ENCODE measurements around the gene LSM12. TPM values are rescaled to one million over a fixed set of nuclear protein-coding genes. Genes with fewer than 3 reads are reported as not detected.

The LSM12 gene
- polyA plus RNA-seq, result 10 to 100 TPM; 24.8 to 36.4 (median 28.2) TPM
- long read RNA-seq, donor 1, result 0 reads
- long read RNA-seq, donor 2, transcript LSM12-201 (5 exons, 2,308 nt), result major isoform, 15 of 23 reads
- long read RNA-seq, donor 2, partial matches to known transcripts, result 0 of 23 reads
- long read RNA-seq, donor 2, other reads (novel, unspliced or antisense), result 7 of 23 reads
- long read RNA-seq, donor 3, transcript LSM12-201 (5 exons, 2,308 nt), result major isoform, 17 of 17 reads
- long read RNA-seq, donor 3, partial matches to known transcripts, result 0 of 17 reads
- long read RNA-seq, donor 3, other reads (novel, unspliced or antisense), result 0 of 17 reads
- long read RNA-seq, donor 4, result 0 reads
- long read RNA-seq, donor 5, transcript LSM12-201 (5 exons, 2,308 nt), result major isoform, 8 of 11 reads
- long read RNA-seq, donor 5, partial matches to known transcripts, result 0 of 11 reads
- long read RNA-seq, donor 5, other reads (novel, unspliced or antisense), result 0 of 11 reads
- long read RNA-seq, donor 6, transcript LSM12-201 (5 exons, 2,308 nt), result major isoform, 17 of 17 reads
- long read RNA-seq, donor 6, partial matches to known transcripts, result 0 of 17 reads
- long read RNA-seq, donor 6, other reads (novel, unspliced or antisense), result 0 of 17 reads
- long read RNA-seq, donor 7, transcript LSM12-201 (5 exons, 2,308 nt), result major isoform, 35 of 37 reads
- long read RNA-seq, donor 7, partial matches to known transcripts, result 0 of 37 reads
- long read RNA-seq, donor 7, other reads (novel, unspliced or antisense), result 0 of 37 reads
- long read RNA-seq, donor 8, partial matches to known transcripts, result 0 of 1 reads
- long read RNA-seq, donor 8, other reads (novel, unspliced or antisense), result 0 of 1 reads
- long read RNA-seq, donor 9, partial matches to known transcripts, result 0 of 3 reads
- long read RNA-seq, donor 9, other reads (novel, unspliced or antisense), result 0 of 3 reads
- long read RNA-seq, donor 10, transcript LSM12-201 (5 exons, 2,308 nt), result major isoform, 22 of 74 reads
- long read RNA-seq, donor 10, partial matches to known transcripts, result 51 of 74 reads
- long read RNA-seq, donor 10, other reads (novel, unspliced or antisense), result 0 of 74 reads

GRCh38 chr17:44066204-44066930 lies at the start of gene LSM12:
Gene LSM12 (minus strand): TSS chr17:44066671. CDS start chr17:44066587, 84 bp downstream.
- Histone ChIP-seq H3K4me1 (ENCODE audit: control insufficient read depth in 3 of 3, insufficient read depth in 2 of 3, low read depth in 1 of 3, low read length in 2 of 3) (peaks cover 3 to 17% (median 5%) of the 10 kb centered on the region in 3 donors), H3K27me3 (ENCODE audit: control insufficient read depth in 3 of 3, insufficient read depth in 3 of 3, low read length in 3 of 3) (no peaks in the 10 kb centered on the region), H3K27ac (ENCODE audit: low read depth in 1 of 3, low read length in 2 of 3) (peak within 1 kb of the TSS; percentile 83 to 92 (median 88)), H3K9me3 (ENCODE audit: control insufficient read depth in 2 of 2, insufficient read depth in 1 of 2, low read depth in 1 of 2, low read length in 1 of 2) (no peaks in the 10 kb centered on the region), H3K36me3 (ENCODE audit: control insufficient read depth in 3 of 3, insufficient read depth in 2 of 3, low read depth in 1 of 3, low read length in 3 of 3) (peaks cover 0 to 13% (median 3%) of the 10 kb centered on the region in 3 donors), H3K4me3 (ENCODE audit: low read depth in 1 of 3, low read length in 3 of 3) (peak within 1 kb of the TSS; percentile 60 to 73 (median 68))
- DNase-seq, result peak; percentile 92 to 99
- no peak for FAIRE-seq
- 1% methylated on average over 57 to 65 of the region's 65 CpGs for WGBS, 3 donors

GRCh38 chr17:44115585-44116415 lies 49.3 kb upstream of the LSM12 start:
- DNase-seq, result peak in 1 of 2 donors; percentile 48
- no peak for FAIRE-seq
- no peak overlapping the region for H3K27ac ChIP-seq (ENCODE audit: low read depth in 1 of 3, low read length in 2 of 3)
- peaks cover 0 to 90% (median 0%) of the 10 kb centered on the region in 3 donors for H3K36me3 ChIP-seq (ENCODE audit: control insufficient read depth in 3 of 3, insufficient read depth in 2 of 3, low read depth in 1 of 3, low read length in 3 of 3)
- peaks cover 1 to 19% (median 10%) of the 10 kb centered on the region in 3 donors for H3K4me1 ChIP-seq (ENCODE audit: control insufficient read depth in 3 of 3, insufficient read depth in 2 of 3, low read depth in 1 of 3, low read length in 2 of 3)
- H3K27me3 ChIP-seq (ENCODE audit: control insufficient read depth in 3 of 3, insufficient read depth in 3 of 3, low read length in 3 of 3), result no peaks in the 10 kb centered on the region
- H3K4me3 ChIP-seq (ENCODE audit: low read depth in 1 of 3, low read length in 3 of 3), result no peak overlapping the region
- no peaks in the 10 kb centered on the region for H3K9me3 ChIP-seq (ENCODE audit: control insufficient read depth in 2 of 2, insufficient read depth in 1 of 2, low read depth in 1 of 2, low read length in 1 of 2)
- 58 to 75% (median 69%) methylated on average over 11 of the region's 11 CpGs for WGBS, 3 donors

DNA sequence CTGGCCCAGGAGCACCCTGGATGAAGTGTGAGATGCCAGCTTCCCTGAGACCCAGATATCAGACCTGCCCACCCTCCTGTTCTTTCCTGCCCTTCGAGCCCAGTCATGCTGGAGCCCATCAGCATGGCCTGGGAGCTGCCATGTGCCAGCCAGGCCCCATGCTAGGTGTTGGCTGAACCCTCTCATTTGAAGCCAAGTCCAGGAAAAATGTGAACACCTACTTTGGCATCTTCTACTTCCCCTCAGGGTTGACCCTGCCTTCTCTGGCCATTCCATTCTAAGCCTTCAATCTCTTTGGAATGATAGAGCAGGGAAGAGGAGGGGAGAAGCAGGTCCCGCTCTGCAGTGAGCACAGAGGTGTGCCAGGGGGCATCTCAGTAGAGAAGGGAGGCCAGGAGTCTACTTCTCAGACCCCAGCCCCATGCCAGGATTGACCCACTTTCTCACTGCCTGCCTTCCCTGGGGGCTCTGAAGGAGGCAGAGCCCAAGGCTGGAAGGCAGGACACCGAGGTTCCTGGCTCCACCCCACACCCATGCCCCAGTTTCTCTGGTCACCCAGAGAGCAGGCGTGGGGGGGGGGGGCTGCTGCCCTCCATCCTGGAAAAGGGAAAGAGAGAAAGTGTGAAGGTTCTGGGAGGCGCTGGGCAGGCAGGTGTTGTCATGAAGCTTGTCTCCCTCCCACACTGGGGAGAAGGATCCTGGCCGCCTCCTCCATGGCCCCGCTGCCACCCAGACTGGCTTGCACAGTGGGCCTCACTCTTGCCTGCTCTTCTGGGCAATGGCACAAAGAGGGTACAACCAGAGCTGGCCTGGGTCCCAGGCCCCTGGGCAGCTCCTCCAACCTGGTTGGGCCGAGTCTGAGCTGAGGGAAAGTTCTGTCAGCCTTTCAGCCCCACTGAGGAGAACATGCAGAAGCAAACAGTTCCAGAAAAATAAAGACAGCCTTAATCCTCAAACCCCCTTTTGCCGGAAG lies 47.7 kb upstream of the LSM12 start:
- H3K27ac ChIP-seq (ENCODE audit: low read depth in 1 of 3, low read length in 2 of 3), result no peak overlapping the region
- FAIRE-seq (no peak), DNase-seq (no peak)
- H3K4me1 ChIP-seq (ENCODE audit: control insufficient read depth in 3 of 3, insufficient read depth in 2 of 3, low read depth in 1 of 3, low read length in 2 of 3), result peaks cover 2 to 35% (median 10%) of the 10 kb centered on the region in 3 donors
- H3K36me3 ChIP-seq (ENCODE audit: control insufficient read depth in 3 of 3, insufficient read depth in 2 of 3, low read depth in 1 of 3, low read length in 3 of 3), result peaks cover 0 to 91% (median 0%) of the 10 kb centered on the region in 3 donors
- H3K4me3 ChIP-seq (ENCODE audit: low read depth in 1 of 3, low read length in 3 of 3), result no peak overlapping the region
- H3K9me3 ChIP-seq (ENCODE audit: control insufficient read depth in 2 of 2, insufficient read depth in 1 of 2, low read depth in 1 of 2, low read length in 1 of 2), result no peaks in the 10 kb centered on the region
- H3K27me3 ChIP-seq (ENCODE audit: control insufficient read depth in 3 of 3, insufficient read depth in 3 of 3, low read length in 3 of 3), result no peaks in the 10 kb centered on the region
- WGBS, 3 donors, result 83 to 87% (median 85%) methylated on average over 8 to 9 of the region's 9 CpGs

- peaks cover 2 to 42% (median 10%) of the 10 kb centered on the region in 3 donors for H3K4me1 ChIP-seq (ENCODE audit: control insufficient read depth in 3 of 3, insufficient read depth in 2 of 3, low read depth in 1 of 3, low read length in 2 of 3)
- H3K36me3 ChIP-seq (ENCODE audit: control insufficient read depth in 3 of 3, insufficient read depth in 2 of 3, low read depth in 1 of 3, low read length in 3 of 3), result peaks cover 0 to 89% (median 0%) of the 10 kb centered on the region in 3 donors
- DNase-seq, result no peak
- no peaks in the 10 kb centered on the region for H3K27me3 ChIP-seq (ENCODE audit: control insufficient read depth in 3 of 3, insufficient read depth in 3 of 3, low read length in 3 of 3)
- 82 to 94% (median 89%) methylated on average over 1 of the region's 1 CpG for WGBS, 3 donors
- FAIRE-seq, result no peak
- H3K4me3 ChIP-seq (ENCODE audit: low read depth in 1 of 3, low read length in 3 of 3), result no peak overlapping the region
- H3K27ac ChIP-seq (ENCODE audit: low read depth in 1 of 3, low read length in 2 of 3), result no peak overlapping the region
- no peaks in the 10 kb centered on the region for H3K9me3 ChIP-seq (ENCODE audit: control insufficient read depth in 2 of 2, insufficient read depth in 1 of 2, low read depth in 1 of 2, low read length in 1 of 2)
These were observed 46.9 kb upstream of the LSM12 start for GRCh38 chr17:44113382-44113781.

- H3K4me1 ChIP-seq (ENCODE audit: control insufficient read depth in 3 of 3, insufficient read depth in 2 of 3, low read depth in 1 of 3, low read length in 2 of 3), result peaks cover 2 to 50% (median 10%) of the 10 kb centered on the region in 3 donors
- DNase-seq, result no peak
- WGBS, 3 donors, result 77 to 80% (median 80%) methylated on average over 4 of the region's 4 CpGs
- H3K36me3 ChIP-seq (ENCODE audit: control insufficient read depth in 3 of 3, insufficient read depth in 2 of 3, low read depth in 1 of 3, low read length in 3 of 3), result peaks cover 0 to 90% (median 0%) of the 10 kb centered on the region in 3 donors
- H3K27me3 ChIP-seq (ENCODE audit: control insufficient read depth in 3 of 3, insufficient read depth in 3 of 3, low read length in 3 of 3), result no peaks in the 10 kb centered on the region
- H3K9me3 ChIP-seq (ENCODE audit: control insufficient read depth in 2 of 2, insufficient read depth in 1 of 2, low read depth in 1 of 2, low read length in 1 of 2), result no peaks in the 10 kb centered on the region
- no peak for FAIRE-seq
- H3K27ac ChIP-seq (ENCODE audit: low read depth in 1 of 3, low read length in 2 of 3), result peak overlapping the region in 1 of 3 donors; percentile 52
- no peak overlapping the region for H3K4me3 ChIP-seq (ENCODE audit: low read depth in 1 of 3, low read length in 3 of 3)
These were observed 46.1 kb upstream of the LSM12 start for GRCh38 chr17:44112284-44113280.

DNA sequence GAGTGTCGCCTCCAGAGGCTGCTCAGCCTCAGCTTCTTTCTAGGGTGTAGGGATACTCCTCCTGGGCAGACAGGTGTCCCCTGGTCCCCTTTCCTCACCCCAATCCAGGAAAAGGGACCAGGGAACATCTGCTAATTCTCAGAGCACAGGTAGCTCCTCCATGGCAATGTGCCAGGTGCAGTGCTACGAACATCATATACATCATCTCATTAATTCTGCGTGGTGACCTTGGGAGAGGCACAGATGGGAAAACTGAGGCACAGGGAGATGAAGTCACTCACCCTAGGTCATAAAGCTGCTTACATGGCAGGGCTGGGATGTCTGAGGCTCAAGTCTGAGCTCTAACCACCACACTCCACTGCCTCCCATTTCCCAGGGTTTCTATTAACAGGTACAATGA lies 45.3 kb upstream of the LSM12 start:
- H3K27me3 ChIP-seq (ENCODE audit: control insufficient read depth in 3 of 3, insufficient read depth in 3 of 3, low read length in 3 of 3), result no peaks in the 10 kb centered on the region
- H3K4me3 ChIP-seq (ENCODE audit: low read depth in 1 of 3, low read length in 3 of 3), result no peak overlapping the region
- H3K36me3 ChIP-seq (ENCODE audit: control insufficient read depth in 3 of 3, insufficient read depth in 2 of 3, low read depth in 1 of 3, low read length in 3 of 3), result peaks cover 0 to 87% (median 0%) of the 10 kb centered on the region in 3 donors
- WGBS, 3 donors, result 54 to 59% (median 57%) methylated on average over 3 of the region's 3 CpGs
- no peak for FAIRE-seq
- peaks cover 2 to 51% (median 10%) of the 10 kb centered on the region in 3 donors for H3K4me1 ChIP-seq (ENCODE audit: control insufficient read depth in 3 of 3, insufficient read depth in 2 of 3, low read depth in 1 of 3, low read length in 2 of 3)
- peak overlapping the region in 2 of 3 donors; percentile 52 to 56 for H3K27ac ChIP-seq (ENCODE audit: low read depth in 1 of 3, low read length in 2 of 3)
- no peak for DNase-seq
- H3K9me3 ChIP-seq (ENCODE audit: control insufficient read depth in 2 of 2, insufficient read depth in 1 of 2, low read depth in 1 of 2, low read length in 1 of 2), result no peaks in the 10 kb centered on the region

Measured in small intestine (tissue), 16 donors.